ENCODE measurements around the gene FAM83D. TPM values are rescaled to one million over a fixed set of nuclear protein-coding genes. Genes with fewer than 3 reads are reported as not detected.

Gene FAM83D
- total RNA-seq, 1 experiment from 2014 or later = 66.9 TPM

DNA sequence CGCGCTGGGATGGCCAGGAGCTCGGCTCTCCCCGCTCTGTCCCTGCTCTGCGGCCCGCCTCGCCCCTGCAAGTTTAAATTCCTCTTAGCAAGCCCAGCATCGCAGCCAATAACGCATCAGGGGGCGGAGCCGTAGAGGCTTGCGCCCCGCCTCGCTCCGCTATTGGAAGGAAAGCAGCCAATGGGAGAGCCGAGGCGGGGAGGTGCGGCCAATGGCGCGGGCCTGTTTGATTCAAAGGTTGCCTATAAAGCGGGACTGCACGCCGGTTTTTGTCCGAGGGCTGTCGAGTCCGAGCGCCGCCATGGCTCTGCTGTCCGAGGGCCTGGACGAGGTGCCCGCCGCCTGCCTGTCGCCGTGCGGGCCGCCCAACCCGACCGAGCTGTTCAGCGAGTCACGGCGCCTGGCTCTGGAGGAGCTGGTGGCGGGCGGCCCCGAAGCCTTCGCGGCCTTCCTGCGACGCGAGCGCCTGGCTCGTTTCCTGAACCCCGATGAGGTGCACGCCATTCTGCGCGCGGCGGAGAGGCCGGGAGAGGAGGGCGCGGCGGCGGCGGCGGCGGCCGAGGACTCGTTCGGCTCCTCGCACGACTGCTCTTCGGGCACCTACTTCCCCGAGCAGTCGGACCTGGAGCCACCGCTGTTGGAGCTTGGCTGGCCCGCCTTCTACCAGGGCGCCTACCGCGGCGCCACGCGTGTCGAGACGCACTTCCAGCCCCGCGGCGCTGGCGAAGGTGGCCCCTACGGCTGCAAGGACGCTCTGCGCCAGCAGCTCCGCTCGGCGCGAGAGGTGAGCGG, at the start of gene FAM83D (continued):
- TF ChIP-seq, protein P1, sequence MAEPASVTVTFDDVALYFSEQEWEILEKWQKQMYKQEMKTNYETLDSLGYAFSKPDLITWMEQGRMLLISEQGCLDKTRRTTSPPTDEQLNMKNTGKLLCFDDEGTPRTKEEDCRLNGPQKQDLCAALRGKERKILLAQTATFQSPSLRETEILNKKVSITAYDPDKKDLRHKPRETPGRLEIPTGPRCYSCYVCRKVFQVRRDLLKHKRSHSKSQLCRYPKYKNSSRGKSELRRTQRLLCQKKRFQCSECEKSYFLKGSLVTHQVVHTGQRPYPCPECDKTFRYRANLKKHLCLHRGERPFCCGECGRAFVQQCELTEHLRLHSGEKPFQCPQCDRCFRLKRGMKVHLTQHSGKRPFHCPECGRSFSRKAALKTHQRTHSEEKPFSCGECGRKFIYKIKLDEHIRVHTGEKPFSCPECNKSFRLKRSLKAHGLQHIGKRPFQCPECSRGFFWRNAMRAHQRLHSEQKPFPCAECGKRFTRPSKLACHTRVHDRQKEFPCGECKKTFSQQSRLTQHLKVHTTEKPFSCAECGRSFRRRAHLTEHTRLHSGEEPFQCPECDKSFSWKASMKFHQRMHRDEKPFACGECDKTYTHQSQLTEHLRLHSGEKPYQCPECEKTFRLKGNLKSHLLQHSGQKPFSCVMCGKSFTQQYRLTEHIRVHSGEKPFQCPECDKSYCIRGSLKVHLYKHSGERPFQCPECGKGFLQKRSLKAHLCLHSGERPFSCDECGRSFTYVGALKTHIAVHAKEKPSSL (CRISPR knock-in tag; conservative IDR thresholded peaks at IDR 0.05) = no peak
- TF ChIP-seq TCF7 (CRISPR knock-in tag; IDR thresholded peaks at IDR 0.05; ENCODE audit: low read depth) (peak; percentile 62; the same call in 1 of the 2 replicates), NR3C1 (CRISPR knock-in tag; conservative IDR thresholded peaks at IDR 0.05; ENCODE audit: low read depth) (peak; percentile 79; the same call in 1 of the 2 replicates), JUN (CRISPR knock-in tag; IDR thresholded peaks at IDR 0.05) (no peak), MXD4 (CRISPR knock-in tag; IDR thresholded peaks at IDR 0.05; ENCODE audit: borderline replicate concordance) (no peak), ZNF423 (CRISPR knock-in tag; IDR thresholded peaks at IDR 0.05) (no peak), ZNF396 (CRISPR knock-in tag; IDR thresholded peaks at IDR 0.05; ENCODE audit: borderline replicate concordance) (no peak), SP1 (CRISPR knock-in tag; conservative IDR thresholded peaks at IDR 0.05) (peak; percentile 75), NFATC4 (CRISPR knock-in tag; IDR thresholded peaks at IDR 0.05) (peak; percentile 43; the same call in 1 of the 2 replicates), CBFB (CRISPR knock-in tag; IDR thresholded peaks at IDR 0.05; ENCODE audit: low read depth) (peak; percentile 74; the same call in 1 of the 2 replicates), SOX15 (CRISPR knock-in tag; IDR thresholded peaks at IDR 0.05) (no peak), SMAD3 (CRISPR knock-in tag; IDR thresholded peaks at IDR 0.05; ENCODE audit: borderline replicate concordance) (peak; percentile 67; the same call in 1 of the 2 replicates), RORB (CRISPR knock-in tag; IDR thresholded peaks at IDR 0.05) (no peak), EMX1 (CRISPR knock-in tag; IDR thresholded peaks at IDR 0.05) (no peak), ESRRA (CRISPR knock-in tag; IDR thresholded peaks at IDR 0.05; ENCODE audit: borderline replicate concordance) (no peak; the same call in 1 of the 2 replicates), CREM (CRISPR knock-in tag; IDR thresholded peaks at IDR 0.05) (no peak), ETV6 (CRISPR knock-in tag; IDR thresholded peaks at IDR 0.05) (peak; percentile 29), TEAD1 (CRISPR knock-in tag; IDR thresholded peaks at IDR 0.05) (peak; percentile 76)
- TF ChIP-seq, protein P2, sequence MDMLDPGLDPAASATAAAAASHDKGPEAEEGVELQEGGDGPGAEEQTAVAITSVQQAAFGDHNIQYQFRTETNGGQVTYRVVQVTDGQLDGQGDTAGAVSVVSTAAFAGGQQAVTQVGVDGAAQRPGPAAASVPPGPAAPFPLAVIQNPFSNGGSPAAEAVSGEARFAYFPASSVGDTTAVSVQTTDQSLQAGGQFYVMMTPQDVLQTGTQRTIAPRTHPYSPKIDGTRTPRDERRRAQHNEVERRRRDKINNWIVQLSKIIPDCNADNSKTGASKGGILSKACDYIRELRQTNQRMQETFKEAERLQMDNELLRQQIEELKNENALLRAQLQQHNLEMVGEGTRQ (CRISPR knock-in tag; IDR thresholded peaks at IDR 0.05) = peak; percentile 16; the same call in 1 of the 2 replicates
- TF ChIP-seq, protein P3, sequence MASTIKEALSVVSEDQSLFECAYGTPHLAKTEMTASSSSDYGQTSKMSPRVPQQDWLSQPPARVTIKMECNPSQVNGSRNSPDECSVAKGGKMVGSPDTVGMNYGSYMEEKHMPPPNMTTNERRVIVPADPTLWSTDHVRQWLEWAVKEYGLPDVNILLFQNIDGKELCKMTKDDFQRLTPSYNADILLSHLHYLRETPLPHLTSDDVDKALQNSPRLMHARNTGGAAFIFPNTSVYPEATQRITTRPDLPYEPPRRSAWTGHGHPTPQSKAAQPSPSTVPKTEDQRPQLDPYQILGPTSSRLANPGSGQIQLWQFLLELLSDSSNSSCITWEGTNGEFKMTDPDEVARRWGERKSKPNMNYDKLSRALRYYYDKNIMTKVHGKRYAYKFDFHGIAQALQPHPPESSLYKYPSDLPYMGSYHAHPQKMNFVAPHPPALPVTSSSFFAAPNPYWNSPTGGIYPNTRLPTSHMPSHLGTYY (CRISPR knock-in tag; IDR thresholded peaks at IDR 0.05) = no peak
- TF ChIP-seq, protein P4, sequence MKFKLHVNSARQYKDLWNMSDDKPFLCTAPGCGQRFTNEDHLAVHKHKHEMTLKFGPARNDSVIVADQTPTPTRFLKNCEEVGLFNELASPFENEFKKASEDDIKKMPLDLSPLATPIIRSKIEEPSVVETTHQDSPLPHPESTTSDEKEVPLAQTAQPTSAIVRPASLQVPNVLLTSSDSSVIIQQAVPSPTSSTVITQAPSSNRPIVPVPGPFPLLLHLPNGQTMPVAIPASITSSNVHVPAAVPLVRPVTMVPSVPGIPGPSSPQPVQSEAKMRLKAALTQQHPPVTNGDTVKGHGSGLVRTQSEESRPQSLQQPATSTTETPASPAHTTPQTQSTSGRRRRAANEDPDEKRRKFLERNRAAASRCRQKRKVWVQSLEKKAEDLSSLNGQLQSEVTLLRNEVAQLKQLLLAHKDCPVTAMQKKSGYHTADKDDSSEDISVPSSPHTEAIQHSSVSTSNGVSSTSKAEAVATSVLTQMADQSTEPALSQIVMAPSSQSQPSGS (CRISPR knock-in tag; IDR thresholded peaks at IDR 0.05; ENCODE audit: borderline replicate concordance, low read depth) = no peak
- TF ChIP-seq, protein P5, sequence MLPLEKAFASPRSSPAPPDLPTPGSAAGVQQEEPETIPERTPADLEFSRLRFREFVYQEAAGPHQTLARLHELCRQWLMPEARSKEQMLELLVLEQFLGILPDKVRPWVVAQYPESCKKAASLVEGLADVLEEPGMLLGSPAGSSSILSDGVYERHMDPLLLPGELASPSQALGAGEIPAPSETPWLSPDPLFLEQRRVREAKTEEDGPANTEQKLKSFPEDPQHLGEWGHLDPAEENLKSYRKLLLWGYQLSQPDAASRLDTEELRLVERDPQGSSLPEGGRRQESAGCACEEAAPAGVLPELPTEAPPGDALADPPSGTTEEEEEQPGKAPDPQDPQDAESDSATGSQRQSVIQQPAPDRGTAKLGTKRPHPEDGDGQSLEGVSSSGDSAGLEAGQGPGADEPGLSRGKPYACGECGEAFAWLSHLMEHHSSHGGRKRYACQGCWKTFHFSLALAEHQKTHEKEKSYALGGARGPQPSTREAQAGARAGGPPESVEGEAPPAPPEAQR (CRISPR knock-in tag; IDR thresholded peaks at IDR 0.05) = 0 out of 2 replicates have a peak, but pooled peaks have one; percentile 25
- TF ChIP-seq, protein P6, sequence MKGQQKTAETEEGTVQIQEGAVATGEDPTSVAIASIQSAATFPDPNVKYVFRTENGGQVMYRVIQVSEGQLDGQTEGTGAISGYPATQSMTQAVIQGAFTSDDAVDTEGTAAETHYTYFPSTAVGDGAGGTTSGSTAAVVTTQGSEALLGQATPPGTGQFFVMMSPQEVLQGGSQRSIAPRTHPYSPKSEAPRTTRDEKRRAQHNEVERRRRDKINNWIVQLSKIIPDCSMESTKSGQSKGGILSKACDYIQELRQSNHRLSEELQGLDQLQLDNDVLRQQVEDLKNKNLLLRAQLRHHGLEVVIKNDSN (CRISPR knock-in tag; IDR thresholded peaks at IDR 0.05) = no peak
- TF ChIP-seq, protein P7, sequence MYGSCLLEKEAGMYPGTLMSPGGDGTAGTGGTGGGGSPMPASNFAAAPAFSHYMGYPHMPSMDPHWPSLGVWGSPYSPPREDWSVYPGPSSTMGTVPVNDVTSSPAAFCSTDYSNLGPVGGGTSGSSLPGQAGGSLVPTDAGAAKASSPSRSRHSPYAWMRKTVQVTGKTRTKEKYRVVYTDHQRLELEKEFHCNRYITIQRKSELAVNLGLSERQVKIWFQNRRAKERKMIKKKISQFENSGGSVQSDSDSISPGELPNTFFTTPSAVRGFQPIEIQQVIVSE (CRISPR knock-in tag; IDR thresholded peaks at IDR 0.05; ENCODE audit: borderline replicate concordance) = no peak
- TF ChIP-seq, protein P8, sequence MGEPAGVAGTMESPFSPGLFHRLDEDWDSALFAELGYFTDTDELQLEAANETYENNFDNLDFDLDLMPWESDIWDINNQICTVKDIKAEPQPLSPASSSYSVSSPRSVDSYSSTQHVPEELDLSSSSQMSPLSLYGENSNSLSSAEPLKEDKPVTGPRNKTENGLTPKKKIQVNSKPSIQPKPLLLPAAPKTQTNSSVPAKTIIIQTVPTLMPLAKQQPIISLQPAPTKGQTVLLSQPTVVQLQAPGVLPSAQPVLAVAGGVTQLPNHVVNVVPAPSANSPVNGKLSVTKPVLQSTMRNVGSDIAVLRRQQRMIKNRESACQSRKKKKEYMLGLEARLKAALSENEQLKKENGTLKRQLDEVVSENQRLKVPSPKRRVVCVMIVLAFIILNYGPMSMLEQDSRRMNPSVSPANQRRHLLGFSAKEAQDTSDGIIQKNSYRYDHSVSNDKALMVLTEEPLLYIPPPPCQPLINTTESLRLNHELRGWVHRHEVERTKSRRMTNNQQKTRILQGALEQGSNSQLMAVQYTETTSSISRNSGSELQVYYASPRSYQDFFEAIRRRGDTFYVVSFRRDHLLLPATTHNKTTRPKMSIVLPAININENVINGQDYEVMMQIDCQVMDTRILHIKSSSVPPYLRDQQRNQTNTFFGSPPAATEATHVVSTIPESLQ (CRISPR knock-in tag; IDR thresholded peaks at IDR 0.05) = no peak
- TF ChIP-seq, protein P9, sequence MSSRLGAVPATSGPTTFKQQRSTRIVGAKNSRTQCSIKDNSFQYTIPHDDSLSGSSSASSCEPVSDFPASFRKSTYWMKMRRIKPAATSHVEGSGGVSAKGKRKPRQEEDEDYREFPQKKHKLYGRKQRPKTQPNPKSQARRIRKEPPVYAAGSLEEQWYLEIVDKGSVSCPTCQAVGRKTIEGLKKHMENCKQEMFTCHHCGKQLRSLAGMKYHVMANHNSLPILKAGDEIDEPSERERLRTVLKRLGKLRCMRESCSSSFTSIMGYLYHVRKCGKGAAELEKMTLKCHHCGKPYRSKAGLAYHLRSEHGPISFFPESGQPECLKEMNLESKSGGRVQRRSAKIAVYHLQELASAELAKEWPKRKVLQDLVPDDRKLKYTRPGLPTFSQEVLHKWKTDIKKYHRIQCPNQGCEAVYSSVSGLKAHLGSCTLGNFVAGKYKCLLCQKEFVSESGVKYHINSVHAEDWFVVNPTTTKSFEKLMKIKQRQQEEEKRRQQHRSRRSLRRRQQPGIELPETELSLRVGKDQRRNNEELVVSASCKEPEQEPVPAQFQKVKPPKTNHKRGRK (CRISPR knock-in tag; IDR thresholded peaks at IDR 0.05; ENCODE audit: borderline replicate concordance) = no peak
